Neuron (in vitro differentiated cells): ENCODE results near the gene TWIST2.
A peak's percentile ranks its signal among the peaks of the same experiment; 100 is the strongest.

Experiments
- H2AFZ ChIP-seq: one replicate; pipeline ENCODE4 v1.6.1; 2013; ENCODE audit warnings: low read depth, mild to moderate bottlenecking, inconsistent platforms, low read length, moderate library complexity
- H3K27me3 ChIP-seq: one replicate; pipeline ENCODE4 v1.6.1; 2013; ENCODE audit warnings: low read length; ENCODE audit not compliant: insufficient read depth
- H3K36me3 ChIP-seq: one replicate; pipeline ENCODE4 v1.6.1; 2013; ENCODE audit warnings: low read length; ENCODE audit not compliant: insufficient read depth
- H3K4me1 ChIP-seq: one replicate; pipeline ENCODE4 v1.6.1; 2013; ENCODE audit warnings: low read length; ENCODE audit not compliant: insufficient read depth
- H3K4me3 ChIP-seq: 2 replicates; pipeline ENCODE4 v1.5.1; 2013; ENCODE audit warnings: mild to moderate bottlenecking, low read length, moderate library complexity
- H3K9me3 ChIP-seq: one replicate; pipeline ENCODE4 v1.6.1; 2013; ENCODE audit warnings: low read length

The TWIST2 gene

GRCh38 chr2:238847841-238848690, at the start of gene TWIST2:
TWIST2 (plus strand) TSS chr2:238848085; CDS start chr2:238848216, 131 bp downstream.
- H3K36me3 ChIP-seq = no peaks in the 10 kb centered on the region
- H3K4me1 ChIP-seq = no peaks in the 10 kb centered on the region
- H3K27me3 ChIP-seq = peaks cover 88% of the 10 kb centered on the region
- H2AFZ ChIP-seq = peak within 1 kb of the TSS; percentile 61
- no peaks in the 10 kb centered on the region for H3K9me3 ChIP-seq
- H3K4me3 ChIP-seq = peak within 1 kb of the TSS; percentile 10

- Histone ChIP-seq H3K36me3 (no peaks in the 10 kb centered on the region), H3K9me3 (no peaks in the 10 kb centered on the region), H3K4me3 (no peak overlapping the region), H3K4me1 (no peaks in the 10 kb centered on the region), H3K27me3 (peaks cover 2% of the 10 kb centered on the region), H2AFZ (no peak overlapping the region)
These were observed 46.1 kb upstream of the TWIST2 start for GRCh38 chr2:238801791-238802190.

GRCh38 chr2:238802957-238803356, 44.9 kb upstream of the TWIST2 start:
- H3K4me1 ChIP-seq = no peaks in the 10 kb centered on the region
- no peak overlapping the region for H3K4me3 ChIP-seq
- no peaks in the 10 kb centered on the region for H3K9me3 ChIP-seq
- no peak overlapping the region for H2AFZ ChIP-seq
- H3K36me3 ChIP-seq = no peaks in the 10 kb centered on the region
- peaks cover 2% of the 10 kb centered on the region for H3K27me3 ChIP-seq

GRCh38 chr2:238803996-238804870, 43.7 kb upstream of the TWIST2 start:
- no peaks in the 10 kb centered on the region for H3K4me1 ChIP-seq
- H3K4me3 ChIP-seq = no peak overlapping the region
- peaks cover 2% of the 10 kb centered on the region for H3K9me3 ChIP-seq
- no peaks in the 10 kb centered on the region for H3K36me3 ChIP-seq
- H3K27me3 ChIP-seq = peaks cover 2% of the 10 kb centered on the region
- H2AFZ ChIP-seq = no peak overlapping the region

- Histone ChIP-seq H2AFZ (no peak overlapping the region), H3K27me3 (no peaks in the 10 kb centered on the region), H3K4me3 (no peak overlapping the region), H3K36me3 (no peaks in the 10 kb centered on the region), H3K4me1 (no peaks in the 10 kb centered on the region), H3K9me3 (peaks cover 2% of the 10 kb centered on the region)
These were observed 39.1 kb upstream of the TWIST2 start for GRCh38 chr2:238808761-238809160.

GRCh38 chr2:238810321-238810720, 37.6 kb upstream of the TWIST2 start:
- Histone ChIP-seq H3K9me3 (peaks cover 2% of the 10 kb centered on the region), H3K4me1 (no peaks in the 10 kb centered on the region), H2AFZ (no peak overlapping the region), H3K4me3 (no peak overlapping the region), H3K36me3 (no peaks in the 10 kb centered on the region), H3K27me3 (no peaks in the 10 kb centered on the region)

GRCh38 chr2:238811293-238811692, 36.6 kb upstream of the TWIST2 start:
- Histone ChIP-seq H3K36me3 (no peaks in the 10 kb centered on the region), H3K4me3 (no peak overlapping the region), H3K27me3 (no peaks in the 10 kb centered on the region), H3K9me3 (peaks cover 2% of the 10 kb centered on the region), H2AFZ (no peak overlapping the region), H3K4me1 (no peaks in the 10 kb centered on the region)

GRCh38 chr2:238811759-238812158, 36.1 kb upstream of the TWIST2 start:
- Histone ChIP-seq H3K4me3 (no peak overlapping the region), H3K27me3 (no peaks in the 10 kb centered on the region), H2AFZ (no peak overlapping the region)

GRCh38 chr2:238813109-238813508, 34.8 kb upstream of the TWIST2 start:
- Histone ChIP-seq H3K9me3 (peaks cover 2% of the 10 kb centered on the region), H3K4me1 (no peaks in the 10 kb centered on the region), H3K27me3 (no peaks in the 10 kb centered on the region), H3K36me3 (no peaks in the 10 kb centered on the region), H2AFZ (no peak overlapping the region), H3K4me3 (no peak overlapping the region)

More at GRCh38 chr2:238811759-238812158, 36.1 kb upstream of the TWIST2 start:
- Histone ChIP-seq H3K4me1 (no peaks in the 10 kb centered on the region), H3K36me3 (no peaks in the 10 kb centered on the region), H3K9me3 (peaks cover 2% of the 10 kb centered on the region)

- no peaks in the 10 kb centered on the region for H3K27me3 ChIP-seq
- H3K4me1 ChIP-seq = no peaks in the 10 kb centered on the region
- H3K9me3 ChIP-seq = no peaks in the 10 kb centered on the region
- H3K36me3 ChIP-seq = no peaks in the 10 kb centered on the region
- H2AFZ ChIP-seq = no peak overlapping the region
- no peak overlapping the region for H3K4me3 ChIP-seq
These were observed 33.1 kb upstream of the TWIST2 start for GRCh38 chr2:238814815-238815214.

- no peaks in the 10 kb centered on the region for H3K27me3 ChIP-seq
- no peaks in the 10 kb centered on the region for H3K9me3 ChIP-seq
- H3K4me3 ChIP-seq = no peak overlapping the region
- H3K4me1 ChIP-seq = no peaks in the 10 kb centered on the region
- no peak overlapping the region for H2AFZ ChIP-seq
- H3K36me3 ChIP-seq = no peaks in the 10 kb centered on the region
These were observed 31.6 kb upstream of the TWIST2 start for GRCh38 chr2:238816291-238816690.

GRCh38 chr2:238817382-238817781, 30.5 kb upstream of the TWIST2 start:
- Histone ChIP-seq H3K9me3 (no peaks in the 10 kb centered on the region), H3K27me3 (no peaks in the 10 kb centered on the region), H3K36me3 (no peaks in the 10 kb centered on the region), H3K4me3 (no peak overlapping the region), H3K4me1 (no peaks in the 10 kb centered on the region), H2AFZ (no peak overlapping the region)

GRCh38 chr2:238817891-238818290, 30.0 kb upstream of the TWIST2 start:
- Histone ChIP-seq H3K9me3 (no peaks in the 10 kb centered on the region), H3K27me3 (no peaks in the 10 kb centered on the region), H2AFZ (no peak overlapping the region), H3K36me3 (no peaks in the 10 kb centered on the region), H3K4me1 (no peaks in the 10 kb centered on the region), H3K4me3 (no peak overlapping the region)
